ENCODE measurements around the gene RAP2A. TPM values are rescaled to one million over a fixed set of nuclear protein-coding genes. Genes with fewer than 3 reads are reported as not detected.

RAP2A gene
- total RNA-seq, 1 experiment from 2014 or later: 32.1 TPM

- no peak overlapping the region for H3K27ac ChIP-seq (ENCODE audit: insufficient read length, low read depth, low read length)
- H2BK12ac ChIP-seq (ENCODE audit: insufficient read length, low read depth, low read length): no peak overlapping the region
- H2BK20ac ChIP-seq (ENCODE audit: low read depth, low read length, poor library complexity, severe bottlenecking): no peak overlapping the region
- H3K9ac ChIP-seq (ENCODE audit: extremely low read depth, insufficient read length, low read length): no peak overlapping the region
- H3K4me1 Mint-ChIP-seq: peaks cover 9 to 12% of the 10 kb centered on the region in 2 experiments; a peak in 3 of 4 replicates
- whole genome bisulfite sequencing (ENCODE audit: extremely low coverage, insufficient read length, low lambda C conversion rate): no CpG with 5 or more reads among the region's 1 CpG
- 0 out of 2 replicates have a peak, but pooled peaks cover 2% of the 10 kb centered on the region for H3K4me1 ChIP-seq (ENCODE audit: insufficient read depth, low read length)
- H3K79me2 ChIP-seq (ENCODE audit: insufficient read depth, low read length): no peaks in the 10 kb centered on the region
- no peaks in the 10 kb centered on the region for H3K79me1 ChIP-seq (ENCODE audit: insufficient read depth, low read depth, low read length, poor library complexity, severe bottlenecking)
- DNase-seq: no peak
- H3K27ac Mint-ChIP-seq: no peak overlapping the region
- H3K56ac ChIP-seq (ENCODE audit: insufficient read length, low read depth, low read length): no peak overlapping the region
- no peak overlapping the region for H3K18ac ChIP-seq (ENCODE audit: insufficient read length, low read depth, low read length)
- H3K23me2 ChIP-seq (ENCODE audit: insufficient read length, low read depth, low read length, poor library complexity, severe bottlenecking): no peaks in the 10 kb centered on the region
- no peak overlapping the region for H4K5ac ChIP-seq (ENCODE audit: insufficient read length, low read depth, low read length)
- H3K4ac ChIP-seq (ENCODE audit: low read depth, low read length): no peak overlapping the region
- no peaks in the 10 kb centered on the region for H3K9me3 ChIP-seq (ENCODE audit: control insufficient read depth, low read depth, low read length)
- no peak overlapping the region for H3K23ac ChIP-seq (ENCODE audit: insufficient read length, low read depth, low read length)
- H2BK120ac ChIP-seq (ENCODE audit: low read depth, low read length, poor library complexity, severe bottlenecking): no peak overlapping the region
- H3T11ph ChIP-seq (ENCODE audit: low read length): no peak overlapping the region
- H4K20me1 ChIP-seq (ENCODE audit: control insufficient read depth, insufficient read depth, insufficient read length): no peaks in the 10 kb centered on the region
- no peak overlapping the region for H4K91ac ChIP-seq (ENCODE audit: insufficient read length, low read depth, low read length)
- no peak overlapping the region for H3K14ac ChIP-seq (ENCODE audit: insufficient read depth, low read length)
- no peaks in the 10 kb centered on the region for H3K36me3 Mint-ChIP-seq (ENCODE audit: insufficient read depth in 1 of 3, low read depth in 3 of 3)
- H3K27me3 Mint-ChIP-seq (ENCODE audit: low read depth): 0 out of 2 replicates have a peak, but pooled peaks cover 4% of the 10 kb centered on the region
- no peak overlapping the region for H4K8ac ChIP-seq (replicated peaks; ENCODE audit: insufficient read length, low read depth, low read length)
- H2AFZ ChIP-seq (ENCODE audit: low read length): no peak overlapping the region
- H3K4me2 ChIP-seq (ENCODE audit: insufficient read depth, insufficient read length, low read length): no peak overlapping the region
- H3K27me3 ChIP-seq (ENCODE audit: insufficient read depth, low read length): no peaks in the 10 kb centered on the region
- TF ChIP-seq CTCF (conservative IDR thresholded peaks at IDR 0.05): no peak
- no peaks in the 10 kb centered on the region for H3K9me3 Mint-ChIP-seq
- no peak overlapping the region for H3K4me3 Mint-ChIP-seq
- no peak overlapping the region for H2BK5ac ChIP-seq (ENCODE audit: insufficient read length, low read length)
- H2AK5ac ChIP-seq (ENCODE audit: insufficient read length, low read length): no peak overlapping the region
- H2BK15ac ChIP-seq (ENCODE audit: low read depth, low read length): no peak overlapping the region
Observed at GRCh38 chr13:97413694-97414093, 20.3 kb upstream of the RAP2A start.
